T1000 (cell line): ENCODE data around the gene NIPAL3.
A peak's percentile ranks its signal among the peaks of the same experiment; 100 is the strongest.

Source experiments
- DNase-seq: peaks from one replicate; lab custom pipeline; 2025; ENCODE audit warnings: mixed read lengths; lab: John Stamatoyannopoulos, UW

NIPAL3 gene

GRCh38 chr1:24390924-24391782, 24.4 kb upstream of the NIPAL3 start:
- DNase-seq, result peak; percentile 55

GRCh38 chr1:24391882-24392603, 23.6 kb upstream of the NIPAL3 start:
- no peak for DNase-seq

GRCh38 chr1:24392604-24392946, 23.0 kb upstream of the NIPAL3 start:
- no peak for DNase-seq

- no peak for DNase-seq
These were observed 22.5 kb upstream of the NIPAL3 start for GRCh38 chr1:24392982-24393650.

- peak; percentile 15 for DNase-seq
These were observed 21.7 kb upstream of the NIPAL3 start for GRCh38 chr1:24393892-24394291.

GRCh38 chr1:24400065-24400464, 15.5 kb upstream of the NIPAL3 start:
- DNase-seq, result no peak

GRCh38 chr1:24403806-24404205, 11.8 kb upstream of the NIPAL3 start:
- DNase-seq, result no peak

- no peak for DNase-seq
These were observed 8.8 kb upstream of the NIPAL3 start for GRCh38 chr1:24406788-24407187.

- DNase-seq, result no peak
These were observed 6.1 kb upstream of the NIPAL3 start for GRCh38 chr1:24409535-24409934.

- DNase-seq, result no peak
These were observed 4.9 kb upstream of the NIPAL3 start for GRCh38 chr1:24410750-24411149.

- no peak for DNase-seq
These were observed 3.6 kb upstream of the NIPAL3 start for GRCh38 chr1:24411963-24412362.

GRCh38 chr1:24412408-24412807, 3.2 kb upstream of the NIPAL3 start:
- DNase-seq, result no peak

GRCh38 chr1:24413350-24414163, 2.0 kb upstream of the NIPAL3 start, which contains the start of gene STPG1:
Gene STPG1, minus strand, starts transcription at chr1:24413782. Its CDS starts 12,394 bp downstream, at chr1:24401388.
- DNase-seq, result peak; percentile 82

- no peak for DNase-seq
These were observed 748 bp upstream of the NIPAL3 start for GRCh38 chr1:24414775-24415333.

- no peak for DNase-seq
These were observed 486 bp downstream of the NIPAL3 start for GRCh38 chr1:24415910-24416665.

GRCh38 chr1:24416666-24417391, 1.2 kb downstream of the NIPAL3 start:
- DNase-seq, result peak; percentile 78

GRCh38 chr1:24417681-24418080, 2.1 kb downstream of the NIPAL3 start:
- no peak for DNase-seq

GRCh38 chr1:24418898-24419628, 3.5 kb downstream of the NIPAL3 start:
- no peak for DNase-seq

- DNase-seq, result no peak
These were observed 4.9 kb downstream of the NIPAL3 start for GRCh38 chr1:24420547-24420946.
